ENCODE results near the gene REEP2.

REEP2 gene

DNA sequence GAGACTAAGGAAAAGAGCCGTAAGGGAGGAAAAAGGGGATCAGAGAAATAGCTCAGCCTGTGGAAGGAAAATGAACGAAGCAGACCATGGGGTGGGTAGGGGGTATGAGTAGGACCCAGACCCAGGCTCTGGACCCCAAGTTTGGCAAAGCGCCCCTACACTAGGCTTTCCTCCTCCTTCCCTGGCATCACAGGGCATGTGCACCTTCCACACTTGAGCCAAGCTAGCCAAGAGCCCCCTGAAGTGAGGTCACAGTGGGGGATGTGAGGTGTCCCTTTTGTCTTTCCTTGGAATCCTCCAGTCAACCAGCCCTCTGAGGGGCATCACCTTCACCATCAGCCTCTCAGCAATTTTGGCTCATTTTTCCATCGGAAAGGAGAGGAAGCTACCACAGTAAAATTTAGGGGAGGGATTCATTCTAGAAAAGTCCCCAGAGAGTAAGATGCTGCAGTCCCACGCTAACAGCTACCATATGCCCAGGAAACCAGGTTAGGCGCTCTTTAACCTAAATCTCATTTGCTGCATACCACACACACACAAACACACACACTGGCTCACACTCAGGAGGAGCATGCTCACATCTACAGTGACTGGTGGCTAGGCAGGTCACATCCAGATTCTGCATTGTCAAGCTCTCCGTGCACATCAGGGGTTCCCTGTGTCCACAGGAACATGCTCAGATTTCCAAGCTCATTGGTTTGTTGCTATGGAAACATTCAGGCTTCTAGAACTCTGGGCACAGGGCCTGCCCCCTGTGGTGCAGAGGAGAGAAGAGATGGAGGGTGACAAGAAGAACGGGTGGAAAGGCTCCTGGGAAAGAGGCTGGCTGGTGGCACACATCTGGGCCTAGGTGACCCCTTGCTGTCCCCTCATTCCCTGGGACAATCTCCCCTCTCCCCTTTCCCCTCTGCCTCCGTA lies 9.9 kb downstream of the REEP2 start:
- DNase-seq (ENCODE audit: low spot score), result peak; percentile 48

DNA sequence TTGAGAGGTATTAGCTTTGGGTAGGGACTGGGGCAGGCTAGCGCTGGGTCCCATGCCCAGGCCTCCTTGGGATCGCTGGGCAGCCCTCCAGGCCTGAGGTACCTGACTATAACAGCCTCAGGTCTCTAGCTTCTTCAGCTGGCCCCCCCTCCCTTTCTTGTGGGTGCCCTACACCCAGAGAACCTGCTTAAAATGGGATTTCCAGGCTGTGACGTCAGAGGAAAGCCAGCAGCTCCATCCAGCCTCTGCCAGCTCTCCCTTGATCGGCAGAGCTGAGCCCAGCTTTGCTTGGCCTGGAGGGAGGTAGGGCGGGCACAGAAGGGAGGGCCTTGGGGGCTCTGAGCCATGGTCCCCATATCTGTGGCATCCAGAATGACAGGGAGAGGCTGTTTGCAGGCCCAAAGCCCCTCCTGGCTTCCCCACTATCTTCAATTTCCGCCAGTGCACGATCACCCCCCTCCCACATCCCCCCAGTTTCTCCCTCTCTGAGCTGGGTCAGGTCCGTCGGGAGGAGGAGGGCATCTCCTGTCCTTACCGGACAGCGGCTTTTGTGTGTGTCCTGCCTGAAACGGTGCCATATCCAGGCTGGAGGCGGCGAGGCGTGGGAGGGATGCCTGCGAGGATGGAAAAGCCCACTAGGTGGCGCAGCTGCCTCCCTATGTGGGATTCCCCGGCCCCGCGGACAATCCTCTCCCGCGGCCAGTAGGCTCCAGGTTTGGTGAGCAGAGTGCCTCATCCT lies 10.8 kb downstream of the REEP2 start:
- DNase-seq (ENCODE audit: low spot score), result peak; percentile 97

DNA sequence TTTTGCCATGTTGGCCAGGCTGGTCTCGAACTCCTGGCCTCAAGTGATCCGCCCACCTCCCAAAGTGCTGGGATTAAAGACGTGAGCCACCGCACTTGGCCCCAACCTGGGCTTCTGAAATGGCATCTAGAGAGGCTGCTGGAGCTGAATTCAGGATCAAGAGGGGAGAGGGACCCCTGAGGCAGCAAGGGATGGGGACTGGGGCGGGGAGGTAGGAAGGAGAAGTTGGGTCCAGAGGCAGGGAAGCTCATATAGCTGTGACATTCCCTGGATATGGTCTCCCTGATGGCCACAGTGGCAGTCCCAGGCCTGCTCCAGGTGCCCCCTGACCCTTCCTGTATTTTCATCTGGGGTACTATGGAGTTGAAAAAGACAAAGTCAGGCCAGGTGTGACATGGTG lies 12.1 kb downstream of the REEP2 start:
- no peak for DNase-seq (ENCODE audit: low spot score)

DNA sequence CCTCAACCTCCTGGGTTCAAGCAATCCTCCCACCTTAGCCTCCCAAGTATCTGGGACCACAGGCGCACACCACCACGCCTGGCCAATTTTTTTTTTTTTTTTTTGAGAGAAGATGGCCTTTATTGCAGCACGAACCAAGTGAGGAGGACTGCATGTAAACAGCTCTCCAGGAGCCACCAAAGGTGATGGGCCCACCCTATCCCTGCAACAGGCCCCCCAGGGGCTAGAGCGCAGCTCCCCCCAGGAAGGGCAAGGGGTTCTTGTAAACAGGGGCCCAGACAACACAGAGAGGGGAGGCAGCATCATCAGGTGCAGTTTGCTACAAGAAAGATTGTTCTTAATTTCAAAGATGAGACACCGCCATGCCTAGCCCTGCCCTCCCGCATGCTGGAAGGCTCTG lies 13.9 kb downstream of the REEP2 start:
- DNase-seq (ENCODE audit: low spot score), result no peak

DNA sequence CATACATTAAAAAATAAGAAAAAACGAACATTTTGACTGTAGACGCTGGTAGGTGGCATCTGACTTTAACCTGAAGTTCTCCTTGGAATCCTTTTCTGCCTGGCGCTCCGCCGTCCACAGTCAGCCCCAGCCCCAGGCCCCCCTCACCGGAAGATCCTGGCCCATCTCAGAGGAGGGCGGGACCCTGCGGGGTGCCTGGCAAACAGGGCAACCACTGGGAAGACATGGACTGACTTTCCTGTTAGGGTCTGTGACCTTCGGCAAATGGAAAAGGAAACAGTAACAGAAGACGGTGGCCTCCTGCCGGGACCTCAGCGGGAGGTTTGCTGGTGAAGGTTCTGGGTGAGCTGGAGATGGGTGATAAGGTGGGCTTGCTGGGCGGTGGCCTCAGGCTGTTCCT lies 14.7 kb downstream of the REEP2 start:
- DNase-seq (ENCODE audit: low spot score), result no peak

DNA sequence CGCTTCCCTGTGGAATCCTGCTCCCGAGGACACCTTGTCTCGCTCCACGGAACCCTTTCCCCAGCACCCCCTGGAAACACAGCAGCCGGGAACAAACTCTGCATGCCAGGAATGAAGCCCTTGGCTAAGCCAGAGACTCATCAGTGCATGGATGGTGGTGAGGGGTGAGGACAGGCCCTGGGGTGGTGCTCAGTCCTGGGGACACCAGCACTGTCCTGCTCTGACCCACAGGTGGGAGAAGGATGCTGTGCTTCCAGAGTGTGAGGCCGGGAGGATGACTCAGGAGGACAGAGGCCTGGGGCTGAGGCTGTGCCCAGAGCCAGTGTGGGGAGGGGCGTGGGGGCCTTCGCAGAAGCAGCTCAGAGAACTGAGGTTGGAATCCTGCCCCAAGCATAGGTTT lies 15.3 kb downstream of the REEP2 start:
- no peak for DNase-seq (ENCODE audit: low spot score)

DNA sequence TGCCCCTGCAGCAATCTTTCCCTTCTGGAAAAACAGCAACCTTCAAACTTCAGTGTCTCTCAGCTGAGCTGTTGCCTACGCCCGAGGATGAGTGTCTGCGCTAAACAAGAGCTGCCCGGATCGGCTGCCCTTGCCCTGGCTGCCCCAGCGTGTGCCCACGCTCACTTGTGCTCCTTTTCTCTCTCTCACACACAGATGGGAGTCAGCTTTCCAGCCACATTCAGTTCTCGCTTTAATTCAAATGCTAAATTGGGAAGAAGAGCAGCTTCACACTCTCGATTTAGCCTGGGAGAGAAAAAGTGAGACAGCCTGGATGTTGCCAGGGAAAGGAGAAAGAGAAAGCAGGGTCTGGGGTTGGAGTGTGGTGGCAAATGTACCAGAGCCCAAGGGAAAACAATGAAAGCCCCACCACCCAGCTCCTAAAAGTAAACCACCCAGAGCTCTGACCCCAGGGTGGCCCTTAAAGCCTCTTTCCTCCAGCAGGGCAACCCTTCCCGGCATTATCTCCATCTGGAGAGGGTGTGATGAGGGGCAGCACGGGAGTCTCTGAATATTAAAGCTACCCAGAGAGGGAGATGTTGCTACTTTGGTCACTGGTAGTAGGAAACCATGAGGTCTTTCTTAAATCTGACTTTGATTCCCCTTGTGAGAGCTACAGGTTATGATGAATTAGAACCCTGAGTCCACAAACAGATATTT lies 16.5 kb downstream of the REEP2 start:
- DNase-seq (ENCODE audit: low spot score), result no peak

DNA sequence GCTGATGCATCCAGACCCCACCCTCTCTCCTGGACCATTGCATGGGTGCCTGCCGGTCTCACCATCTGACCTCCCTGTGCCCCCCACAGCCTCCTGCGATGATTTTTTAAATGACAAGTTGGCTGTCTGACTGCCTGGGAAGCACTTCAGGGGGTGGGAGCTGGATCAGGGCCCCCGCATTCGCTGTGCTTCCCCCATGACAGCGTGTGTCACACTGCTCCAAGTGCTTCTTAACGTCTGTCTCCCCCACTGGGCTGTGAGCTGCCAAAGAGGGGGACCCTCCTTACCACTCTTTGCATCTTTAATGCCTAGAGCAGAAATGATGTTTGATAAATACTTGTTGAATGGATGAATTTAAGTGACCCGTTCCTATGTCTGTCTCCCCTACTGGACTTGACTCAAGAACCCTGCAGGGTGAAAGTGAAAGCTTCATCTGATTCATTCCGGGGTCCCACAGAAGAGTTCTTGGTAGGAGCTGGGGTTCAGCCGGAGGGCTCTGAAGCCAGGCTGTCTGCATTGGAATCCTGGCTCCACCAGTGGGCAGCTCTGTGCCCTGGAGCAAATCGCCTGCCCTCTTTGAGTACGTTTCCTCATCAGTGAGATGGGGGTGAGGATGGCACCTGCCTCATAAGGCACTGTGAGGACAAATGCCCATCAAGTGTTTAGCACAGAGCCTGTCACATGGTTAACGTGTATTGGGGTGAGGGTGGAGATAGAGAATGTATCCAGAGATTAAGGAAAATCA lies 18.8 kb downstream of the REEP2 start:
- no peak for DNase-seq (ENCODE audit: low spot score)

DNA sequence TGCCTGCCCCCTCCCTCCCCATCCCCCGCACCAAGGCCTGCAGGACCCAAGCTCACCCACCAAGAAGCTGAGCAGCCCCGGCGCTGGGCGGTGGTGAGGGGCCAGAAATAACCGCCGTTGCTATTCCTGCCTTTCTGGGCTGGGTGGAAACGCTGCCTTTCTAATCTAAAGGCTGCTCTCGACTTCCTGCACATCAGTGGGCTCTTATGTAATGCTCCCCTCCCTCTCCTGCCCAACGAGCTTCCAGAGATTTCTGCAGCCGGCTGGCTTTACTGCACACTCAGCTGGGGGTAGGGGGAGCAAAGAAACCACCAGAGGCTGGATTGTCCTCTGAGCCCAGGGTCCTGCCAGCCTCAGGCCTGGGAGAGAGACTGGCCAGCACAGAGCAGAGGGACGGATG lies 19.5 kb downstream of the REEP2 start:
- no peak for DNase-seq (ENCODE audit: low spot score)

DNA sequence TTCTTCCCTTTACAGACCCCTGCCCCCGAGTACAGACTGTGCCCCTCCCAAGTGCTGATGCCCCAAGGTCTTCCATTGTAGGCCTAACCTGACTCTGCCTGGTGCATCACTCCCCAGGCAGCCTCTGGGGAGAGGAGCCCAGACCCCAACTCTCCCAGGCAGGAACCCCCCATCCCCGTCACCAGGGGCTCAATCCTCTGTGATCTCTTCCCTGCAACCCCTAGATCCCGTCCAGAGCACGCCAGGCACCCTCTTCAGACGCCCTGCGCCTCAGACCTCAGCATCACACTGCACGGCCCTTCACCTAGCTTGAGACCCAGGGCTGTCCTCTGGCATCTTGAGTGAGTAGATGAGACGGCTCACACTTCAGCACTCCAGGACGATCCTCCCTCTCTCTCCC lies 20.0 kb downstream of the REEP2 start:
- no peak for DNase-seq (ENCODE audit: low spot score)

DNA sequence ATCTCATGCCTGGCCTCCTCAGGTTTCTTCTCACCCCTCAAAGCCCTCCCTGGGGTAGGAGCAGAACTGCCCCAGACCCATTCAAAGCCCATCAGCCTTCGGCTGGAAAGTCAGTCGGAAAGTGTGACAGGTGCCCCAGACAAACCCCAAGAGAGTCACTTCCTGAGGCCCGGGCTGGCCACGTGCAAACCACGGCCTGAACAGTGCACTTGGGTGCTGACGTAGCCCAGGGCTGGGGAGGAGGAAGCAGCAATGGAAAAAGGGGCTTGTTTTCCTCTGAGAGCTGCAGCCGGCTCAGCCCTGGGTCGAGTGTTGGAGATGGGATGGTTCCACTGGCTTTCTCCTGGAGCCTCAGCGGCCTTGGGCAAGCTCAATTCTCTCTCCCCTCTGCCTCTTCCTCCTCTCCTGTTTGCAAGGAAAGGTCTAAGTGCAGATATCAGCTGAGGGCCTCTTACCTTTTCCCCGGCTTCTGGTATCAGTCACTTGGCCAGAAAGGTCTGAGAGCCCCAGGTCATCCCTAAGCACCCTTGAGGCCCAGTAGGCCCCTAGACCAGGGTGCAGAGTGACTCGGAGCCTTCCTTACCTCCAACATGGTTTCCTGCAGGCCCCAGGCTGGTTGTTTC lies 20.6 kb downstream of the REEP2 start:
- no peak for DNase-seq (ENCODE audit: low spot score)

DNA sequence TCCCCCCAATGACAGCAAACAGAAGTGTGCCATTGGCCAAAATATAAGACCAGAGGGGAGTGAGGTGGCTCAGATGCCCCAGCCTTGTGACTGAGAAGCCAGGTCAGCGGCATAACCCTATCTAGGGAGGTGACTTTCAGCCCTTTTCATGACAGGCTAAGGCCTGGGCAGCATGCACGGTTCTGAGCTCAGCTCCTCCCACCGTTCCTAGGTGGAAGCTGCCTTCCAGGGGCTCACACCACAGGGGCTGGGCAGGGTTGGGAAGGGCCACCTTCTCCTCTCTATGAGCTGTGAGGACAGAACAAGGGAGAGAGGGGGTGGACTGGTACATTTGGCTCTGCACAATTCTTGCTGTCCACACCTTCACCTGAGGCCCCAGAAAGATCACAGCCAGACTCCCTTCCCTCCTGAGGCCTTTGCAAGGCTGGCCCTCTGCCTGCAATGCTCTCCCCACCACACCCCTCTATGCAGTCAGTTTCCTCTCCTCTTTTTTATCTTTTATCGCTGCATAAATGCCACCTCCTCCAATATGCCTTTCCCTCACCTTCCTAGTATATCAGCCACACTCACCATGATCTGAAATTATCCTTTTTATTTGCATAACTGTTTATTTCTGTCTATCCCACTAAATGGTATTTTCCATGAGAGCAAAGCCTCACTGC lies 21.3 kb downstream of the REEP2 start:
- DNase-seq (ENCODE audit: low spot score), result no peak

DNA sequence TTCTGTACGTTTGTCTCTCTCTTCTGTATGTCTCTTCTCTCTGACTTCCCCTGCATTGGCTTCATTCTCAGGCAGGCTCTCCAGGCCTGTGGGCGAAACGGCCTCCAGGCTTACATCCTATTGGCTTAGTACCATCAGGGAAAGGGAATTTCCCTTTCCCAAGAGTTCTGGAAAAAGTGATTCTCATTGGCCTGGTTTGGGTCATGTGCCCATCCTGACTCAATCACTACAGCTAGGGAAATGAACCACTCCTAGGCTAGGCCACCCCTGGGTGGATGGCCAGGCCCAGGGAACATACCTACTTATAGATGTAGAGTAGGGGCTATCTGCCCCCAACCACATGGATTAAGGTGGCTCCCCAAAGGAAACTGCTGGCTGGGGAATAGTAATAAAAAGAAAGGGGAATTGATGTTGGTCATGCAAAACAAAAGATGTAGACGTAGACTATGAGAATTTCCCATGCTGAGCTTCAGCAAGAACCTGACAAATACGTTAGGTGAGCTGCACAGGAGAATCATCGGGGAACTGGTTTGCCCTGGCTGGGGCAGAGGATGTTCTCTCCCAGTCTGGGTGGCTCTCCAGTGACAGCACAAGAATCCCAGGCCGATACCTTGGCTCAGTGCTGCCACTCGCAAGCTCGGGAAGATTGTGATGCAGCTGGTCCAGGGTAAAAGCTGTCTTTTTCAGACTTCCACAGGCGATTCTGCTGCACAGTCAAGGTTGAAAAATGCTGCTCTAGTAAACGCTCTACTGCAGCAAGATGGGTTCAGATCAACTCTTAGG lies 22.7 kb downstream of the REEP2 start:
- DNase-seq (ENCODE audit: low spot score), result peak; percentile 65

DNA sequence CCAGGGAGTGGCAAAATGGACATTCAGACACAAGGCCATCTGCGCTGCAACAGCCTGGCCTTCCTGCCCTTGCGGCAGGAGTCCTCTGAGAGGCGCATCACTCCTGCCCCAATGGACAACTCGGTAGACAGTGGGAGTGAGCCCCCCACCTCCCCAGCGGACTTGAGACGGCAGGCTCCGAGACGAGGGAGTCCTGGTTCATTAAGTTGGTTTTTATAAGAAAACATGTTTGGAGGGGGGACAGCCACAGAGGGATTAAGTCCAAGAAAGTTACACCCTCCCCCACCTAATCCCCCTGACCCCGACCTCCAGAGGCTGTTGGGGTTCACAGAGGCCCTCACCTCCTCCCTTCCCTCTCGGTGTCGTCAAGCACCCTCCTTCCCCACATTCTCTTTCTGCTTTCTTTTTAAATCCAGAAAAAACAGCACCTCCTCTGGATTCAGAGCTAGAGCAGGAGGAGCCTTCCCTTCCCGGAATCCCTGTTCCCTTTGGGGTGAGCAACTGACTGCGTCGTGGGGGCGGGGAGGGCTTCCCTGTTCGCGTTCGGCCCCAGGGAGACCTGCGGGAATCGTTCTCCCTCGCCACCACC lies 24.7 kb downstream of the REEP2 start:
- no peak for DNase-seq (ENCODE audit: low spot score)

DNA sequence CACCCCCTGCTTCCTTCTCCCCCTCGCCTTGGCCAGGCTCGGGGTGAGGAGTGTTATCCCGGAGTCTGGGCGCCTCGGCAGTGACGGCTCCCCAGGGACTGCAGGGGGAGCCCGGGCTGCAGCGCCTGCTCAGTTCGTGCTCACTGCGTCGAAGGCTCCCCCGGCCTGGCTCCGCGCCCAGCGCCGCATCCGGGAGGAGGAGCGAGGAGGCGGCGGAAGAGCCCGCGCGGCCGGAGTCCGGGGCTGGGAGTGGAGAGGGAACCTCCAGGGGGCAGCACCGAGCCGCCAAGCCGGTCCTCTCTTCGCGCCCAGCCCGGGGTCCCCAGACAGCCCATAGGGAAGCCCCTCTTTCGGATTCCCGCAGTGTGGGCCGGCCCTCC lies 25.1 kb downstream of the REEP2 start:
- DNase-seq (ENCODE audit: low spot score), result peak; percentile 98

DNA sequence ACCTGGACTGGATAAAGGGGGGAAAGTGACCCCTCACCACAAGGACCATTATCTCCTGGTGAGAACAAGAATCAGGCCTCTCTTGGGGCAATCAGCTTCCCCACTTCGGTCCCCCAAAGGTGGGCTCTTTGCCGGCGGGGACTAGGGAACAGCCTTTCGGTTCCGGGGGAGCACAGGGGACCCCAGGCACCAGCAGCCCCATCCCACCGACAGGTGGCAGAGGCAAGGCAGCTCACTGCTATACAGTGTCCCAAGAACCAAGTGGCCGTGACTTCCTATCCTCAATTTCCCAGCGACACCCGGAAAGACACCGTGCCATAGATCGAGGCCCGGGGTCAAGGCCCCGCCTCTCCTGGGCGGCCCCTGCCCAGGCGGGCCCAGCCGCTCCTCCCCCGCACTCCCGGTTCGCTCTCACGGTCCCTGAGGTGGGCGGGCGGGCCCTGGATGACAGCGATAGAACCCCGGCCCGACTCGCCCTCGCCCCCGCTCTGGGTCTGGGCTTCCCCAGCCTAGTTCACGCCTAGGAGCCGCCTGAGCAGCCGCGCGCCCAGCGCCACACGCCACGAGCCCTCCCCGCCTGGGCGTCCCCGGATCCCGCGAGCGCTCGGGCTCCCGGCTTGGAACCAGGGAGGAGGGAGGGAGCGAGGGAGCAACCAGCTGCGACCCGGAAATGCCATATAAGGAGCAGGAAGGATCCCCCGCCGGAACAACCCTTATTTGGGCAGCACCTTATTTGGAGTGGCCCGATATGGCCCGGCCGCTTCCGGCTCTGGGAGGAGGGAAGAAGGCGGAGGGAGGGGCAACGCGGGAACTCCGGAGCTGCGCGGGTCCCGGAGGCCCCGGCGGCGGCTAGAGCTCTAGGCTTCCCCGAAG lies 25.8 kb downstream of the REEP2 start:
- DNase-seq (ENCODE audit: low spot score), result peak; percentile 95

DNA sequence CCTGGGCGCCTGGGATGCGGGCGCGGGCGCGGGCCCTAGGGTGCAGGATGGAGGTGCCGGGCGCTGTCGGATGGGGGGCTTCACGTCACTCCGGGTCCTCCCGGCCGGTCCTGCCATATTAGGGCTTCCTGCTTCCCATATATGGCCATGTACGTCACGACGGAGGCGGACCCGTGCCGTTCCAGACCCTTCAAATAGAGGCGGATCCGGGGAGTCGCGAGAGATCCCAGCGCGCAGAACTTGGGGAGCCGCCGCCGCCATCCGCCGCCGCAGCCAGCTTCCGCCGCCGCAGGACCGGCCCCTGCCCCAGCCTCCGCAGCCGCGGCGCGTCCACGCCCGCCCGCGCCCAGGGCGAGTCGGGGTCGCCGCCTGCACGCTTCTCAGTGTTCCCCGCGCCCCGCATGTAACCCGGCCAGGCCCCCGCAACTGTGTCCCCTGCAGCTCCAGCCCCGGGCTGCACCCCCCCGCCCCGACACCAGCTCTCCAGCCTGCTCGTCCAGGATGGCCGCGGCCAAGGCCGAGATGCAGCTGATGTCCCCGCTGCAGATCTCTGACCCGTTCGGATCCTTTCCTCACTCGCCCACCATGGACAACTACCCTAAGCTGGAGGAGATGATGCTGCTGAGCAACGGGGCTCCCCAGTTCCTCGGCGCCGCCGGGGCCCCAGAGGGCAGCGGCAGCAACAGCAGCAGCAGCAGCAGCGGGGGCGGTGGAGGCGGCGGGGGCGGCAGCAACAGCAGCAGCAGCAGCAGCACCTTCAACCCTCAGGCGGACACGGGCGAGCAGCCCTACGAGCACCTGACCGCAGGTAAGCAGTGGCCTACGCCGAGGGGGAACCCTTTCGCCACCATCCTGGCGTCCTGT lies 26.6 kb downstream of the REEP2 start, which contains the start of gene EGR1:
EGR1 (plus strand) TSS at position 219 of the 864 bp plus-strand sequence; CDS start at position 502, 283 bp downstream.
- peak; percentile 96 for DNase-seq (ENCODE audit: low spot score)

Measured in hepatic stellate cell (primary cell).